Measurements from ENCODE around the gene GTF2H4. TPM values are rescaled to one million over a fixed set of nuclear protein-coding genes. Genes with fewer than 3 reads are reported as not detected.
A peak's percentile ranks its signal among the peaks of the same experiment; 100 is the strongest.

GTF2H4 gene
- total RNA-seq, 1 donor from 2014 or later: 65.3 TPM

DNA sequence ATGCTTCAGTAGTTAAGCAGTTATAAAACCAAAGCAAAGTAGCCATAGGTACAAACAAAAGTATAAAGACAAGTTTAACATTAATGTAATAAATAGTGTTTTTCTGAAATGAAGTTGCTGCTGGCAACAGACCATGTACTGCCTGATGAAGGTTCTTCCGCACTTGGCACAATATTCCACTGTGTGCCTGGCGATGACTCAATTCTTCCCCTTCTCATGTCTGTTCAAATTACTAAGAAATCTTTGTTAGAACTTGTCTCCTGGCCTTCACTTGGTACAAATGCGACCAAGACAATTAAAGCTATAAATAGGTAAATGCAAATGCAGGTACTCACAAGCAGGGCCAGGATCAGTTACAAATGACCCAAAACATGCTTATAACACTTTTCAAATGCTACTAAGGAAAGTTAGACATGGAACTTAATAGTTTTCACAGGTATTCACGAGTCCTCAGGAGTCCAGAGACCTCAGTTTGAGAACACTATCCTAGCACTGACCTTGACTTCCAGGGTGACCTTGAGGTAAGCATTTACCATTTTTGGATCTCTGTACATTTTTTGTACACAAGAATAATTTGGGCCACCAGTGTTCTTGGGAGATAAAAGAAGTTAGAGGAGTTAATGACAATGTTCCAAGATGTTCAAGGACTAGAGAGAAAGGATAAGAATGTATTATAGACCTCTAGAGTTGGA, 31.8 kb upstream of the GTF2H4 start:
- Mint-ChIP-seq H3K4me1 (ENCODE audit: low read depth) (peaks cover 43% of the 10 kb centered on the region), H3K36me3 (ENCODE audit: low read depth) (peaks cover 15% of the 10 kb centered on the region), H3K9me3 (peaks cover 19% of the 10 kb centered on the region), H3K27ac (peak overlapping the region; percentile 4), H3K27me3 (ENCODE audit: insufficient read depth) (no peaks in the 10 kb centered on the region), H3K4me3 (peak overlapping the region; percentile 21)
- intact Hi-C loops (cut with micrococcal nuclease): no loop called here
- no peak for DNase-seq (ENCODE audit: low spot score)

DNA sequence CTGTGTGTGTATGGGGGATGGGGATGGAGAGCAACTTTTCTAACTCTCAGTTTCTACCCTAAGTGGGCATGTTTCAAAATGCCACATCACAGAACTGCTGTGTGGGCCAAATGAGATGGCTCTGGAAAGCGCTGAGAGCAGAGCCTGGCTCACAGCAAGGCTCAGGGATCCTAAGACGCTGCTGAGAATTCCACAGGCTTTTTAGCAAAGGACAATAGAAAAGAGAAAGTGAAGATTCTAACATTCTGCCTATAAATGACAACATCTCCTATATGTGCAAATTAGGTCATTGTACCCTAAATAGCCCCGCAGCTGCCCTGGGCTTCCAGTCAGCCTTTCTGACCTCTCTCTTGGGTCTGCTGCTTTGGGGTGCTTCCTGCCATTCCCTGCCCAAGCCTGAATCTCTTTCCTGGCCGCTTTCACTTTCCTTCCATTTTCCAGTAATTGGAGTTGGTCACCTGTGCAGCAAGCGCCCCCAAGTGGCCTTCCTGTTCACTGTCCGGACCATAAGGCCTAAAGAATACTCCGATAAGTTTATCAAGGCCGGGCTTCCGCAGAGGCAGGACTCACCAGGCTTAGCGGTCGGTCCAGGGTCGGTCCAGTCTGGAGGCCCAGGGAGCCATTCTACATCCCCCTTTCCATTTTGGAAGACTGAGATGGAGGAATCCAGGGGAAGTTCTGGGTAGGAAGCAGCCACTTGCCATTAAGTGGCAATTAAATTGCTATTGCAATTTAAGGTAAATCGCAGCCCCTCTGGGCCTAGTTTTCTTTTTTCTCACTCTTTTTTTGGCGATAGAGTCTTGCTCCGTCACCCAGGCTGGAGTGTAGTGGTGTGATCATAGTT, 30.4 kb upstream of the GTF2H4 start:
- H3K27me3 Mint-ChIP-seq (ENCODE audit: insufficient read depth): peaks cover 3% of the 10 kb centered on the region
- peaks cover 43% of the 10 kb centered on the region for H3K4me1 Mint-ChIP-seq (ENCODE audit: low read depth)
- peak overlapping the region; percentile 75 for H3K27ac Mint-ChIP-seq
- intact Hi-C loops (cut with micrococcal nuclease): loop anchor here (1.0 kb wide), 7 partner anchors 49 to 202 kb away; partner anchors contain the start of gene IER3
- H3K9me3 Mint-ChIP-seq: peaks cover 8% of the 10 kb centered on the region
- H3K36me3 Mint-ChIP-seq (ENCODE audit: low read depth): peaks cover 8% of the 10 kb centered on the region
- H3K4me3 Mint-ChIP-seq: peak overlapping the region; percentile 43
- peak; percentile 60 for DNase-seq (ENCODE audit: low spot score)

DNA sequence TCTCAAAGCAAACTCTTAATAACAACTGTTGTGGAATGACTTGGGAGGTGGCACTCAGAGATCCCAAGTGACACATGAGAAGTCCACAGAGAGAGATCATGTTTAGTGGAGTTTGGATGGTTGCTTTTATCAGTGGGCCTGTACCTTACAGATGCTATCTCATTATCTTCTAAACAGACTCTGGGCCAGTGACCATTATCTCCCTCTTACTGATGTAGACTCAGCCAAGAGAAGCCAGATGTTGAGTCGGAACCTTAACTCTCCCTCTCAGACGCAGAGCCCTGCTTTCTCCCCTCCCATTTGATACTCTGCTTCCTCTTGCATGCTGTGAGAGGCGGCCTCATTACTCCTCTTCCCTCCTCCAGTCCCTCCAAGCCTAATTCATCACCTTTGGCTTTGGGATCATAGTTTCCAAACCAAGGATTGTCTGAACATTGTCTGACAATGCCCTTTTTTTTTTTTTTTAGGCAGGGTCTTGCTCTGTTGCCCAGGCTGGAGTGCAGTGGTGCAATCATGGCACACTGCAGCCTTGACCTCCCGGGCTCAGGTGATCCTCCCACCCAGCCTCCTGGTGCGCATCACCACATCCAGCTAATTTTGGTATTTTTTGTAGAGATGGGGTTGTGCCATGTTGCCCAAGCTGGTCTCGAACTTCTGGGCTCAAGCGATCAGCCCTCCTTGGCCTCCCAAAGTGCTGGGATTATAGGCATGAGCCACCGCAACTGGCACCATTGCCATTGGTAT, 28.2 kb upstream of the GTF2H4 start:
- Mint-ChIP-seq H3K9me3 (no peaks in the 10 kb centered on the region), H3K4me3 (no peak overlapping the region), H3K4me1 (ENCODE audit: low read depth) (peaks cover 54% of the 10 kb centered on the region), H3K27ac (peak overlapping the region; percentile 6), H3K27me3 (ENCODE audit: insufficient read depth) (peaks cover 3% of the 10 kb centered on the region), H3K36me3 (ENCODE audit: low read depth) (peaks cover 2% of the 10 kb centered on the region)
- intact Hi-C loops (cut with micrococcal nuclease): loop anchor here (5.0 kb wide), 1 partner anchor 263 kb away; the partner anchor contains the start of genes MRPS18B and PPP1R10
- no peak for DNase-seq (ENCODE audit: low spot score)

DNA sequence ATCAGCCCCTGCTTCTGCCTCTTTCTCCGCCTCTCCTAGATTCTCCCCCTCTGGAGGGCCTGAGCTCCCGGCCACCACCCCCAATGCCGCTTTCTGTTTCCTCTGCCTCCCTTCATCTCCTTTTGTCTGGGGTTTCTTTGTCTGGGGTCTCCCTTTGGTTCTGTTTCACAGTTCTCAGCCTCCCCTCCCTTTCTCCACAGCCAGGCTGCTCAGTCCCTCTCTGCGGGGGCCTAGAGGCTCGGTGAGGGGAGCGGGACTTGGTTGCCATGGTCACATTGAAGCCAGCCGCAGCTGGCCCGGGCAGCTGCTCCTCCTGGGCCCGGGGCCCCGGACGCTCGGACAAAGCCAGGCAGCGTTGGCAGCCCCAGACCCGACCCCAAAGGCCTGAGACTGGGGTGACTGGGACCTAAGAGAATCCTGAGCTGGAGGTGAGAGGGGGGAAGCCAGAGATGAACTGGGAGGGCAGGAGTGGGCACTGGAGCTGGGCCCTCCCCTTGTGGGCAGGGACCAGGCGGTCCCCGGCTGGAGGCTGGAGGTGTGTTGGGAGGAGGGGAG, 27.2 kb upstream of the GTF2H4 start:
- intact Hi-C loops (cut with micrococcal nuclease): loop anchor here (5.0 kb wide), 1 partner anchor 263 kb away; the partner anchor contains the start of genes MRPS18B and PPP1R10
- Mint-ChIP-seq H3K4me3 (no peak overlapping the region), H3K9me3 (no peaks in the 10 kb centered on the region), H3K27ac (no peak overlapping the region), H3K4me1 (ENCODE audit: low read depth) (peaks cover 55% of the 10 kb centered on the region), H3K27me3 (ENCODE audit: insufficient read depth) (peaks cover 3% of the 10 kb centered on the region), H3K36me3 (ENCODE audit: low read depth) (no peaks in the 10 kb centered on the region)
- no peak for DNase-seq (ENCODE audit: low spot score)

GRCh38 chr6:30881392-30882203, 26.4 kb upstream of the GTF2H4 start:
- Mint-ChIP-seq H3K9me3 (no peaks in the 10 kb centered on the region), H3K4me3 (no peak overlapping the region), H3K27me3 (ENCODE audit: insufficient read depth) (peaks cover 3% of the 10 kb centered on the region), H3K27ac (peak overlapping the region; percentile 21), H3K36me3 (ENCODE audit: low read depth) (no peaks in the 10 kb centered on the region), H3K4me1 (ENCODE audit: low read depth) (peaks cover 59% of the 10 kb centered on the region)
- no peak for DNase-seq (ENCODE audit: low spot score)
- intact Hi-C loops (cut with micrococcal nuclease): loop anchor here (5.0 kb wide), 1 partner anchor 264 kb away; the partner anchor contains the start of genes MRPS18B and PPP1R10

DNA sequence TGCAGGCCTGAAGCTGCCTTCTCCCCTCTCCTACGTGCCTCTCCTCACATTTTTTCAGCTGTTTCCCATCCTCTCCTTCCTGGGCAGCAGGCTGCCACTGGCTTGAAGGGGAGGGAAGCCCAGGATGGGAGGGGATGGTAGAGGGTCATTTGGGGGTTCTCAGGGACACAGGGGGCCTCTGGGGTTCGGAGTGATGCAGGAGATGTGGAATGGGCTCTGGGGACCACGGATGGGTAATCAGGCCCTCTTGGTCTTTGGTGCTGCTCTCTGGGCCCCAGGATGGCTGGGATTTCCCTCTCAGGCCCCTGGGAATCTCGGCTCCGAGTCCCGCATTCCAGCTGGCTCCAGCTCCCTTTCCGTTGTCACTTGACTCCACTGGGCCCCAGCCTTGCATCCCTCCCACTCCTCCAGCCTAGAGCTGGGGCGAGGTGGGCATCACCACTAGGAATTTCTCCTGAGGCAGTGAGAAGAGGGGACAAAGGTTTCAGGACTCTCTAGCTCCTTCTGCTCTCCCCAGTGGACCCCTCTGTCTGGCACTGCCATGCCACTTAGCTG, 25.7 kb upstream of the GTF2H4 start:
- H3K27me3 Mint-ChIP-seq (ENCODE audit: insufficient read depth): peaks cover 3% of the 10 kb centered on the region
- intact Hi-C loops (cut with micrococcal nuclease): loop anchor here (5.0 kb wide), 1 partner anchor 265 kb away; the partner anchor contains the start of genes MRPS18B and PPP1R10
- H3K4me1 Mint-ChIP-seq (ENCODE audit: low read depth): peaks cover 56% of the 10 kb centered on the region
- no peaks in the 10 kb centered on the region for H3K36me3 Mint-ChIP-seq (ENCODE audit: low read depth)
- H3K4me3 Mint-ChIP-seq: no peak overlapping the region
- H3K27ac Mint-ChIP-seq: no peak overlapping the region
- DNase-seq (ENCODE audit: low spot score): no peak
- H3K9me3 Mint-ChIP-seq: no peaks in the 10 kb centered on the region

- peak overlapping the region; percentile 42 for H3K27ac Mint-ChIP-seq
- H3K4me3 Mint-ChIP-seq: peak overlapping the region; percentile 76
- no peak for DNase-seq (ENCODE audit: low spot score)
- intact Hi-C loops (cut with micrococcal nuclease): loop anchor here (5.0 kb wide), 1 partner anchor 266 kb away; the partner anchor contains the start of genes MRPS18B and PPP1R10
- no peaks in the 10 kb centered on the region for H3K9me3 Mint-ChIP-seq
- H3K36me3 Mint-ChIP-seq (ENCODE audit: low read depth): no peaks in the 10 kb centered on the region
- H3K4me1 Mint-ChIP-seq (ENCODE audit: low read depth): peaks cover 50% of the 10 kb centered on the region
- H3K27me3 Mint-ChIP-seq (ENCODE audit: insufficient read depth): peaks cover 3% of the 10 kb centered on the region
Measured at GRCh38 chr6:30882759-30883684, 25.0 kb upstream of the GTF2H4 start.

GRCh38 chr6:30883685-30884520, 24.1 kb upstream of the GTF2H4 start, which contains the start of gene DDR1:
Gene DDR1, plus strand, starts transcription at chr6:30884519. Its CDS starts 4,211 bp downstream, at chr6:30888730.
- no peak for DNase-seq (ENCODE audit: low spot score)
- Mint-ChIP-seq H3K27me3 (ENCODE audit: insufficient read depth) (peaks cover 3% of the 10 kb centered on the region), H3K4me1 (ENCODE audit: low read depth) (peaks cover 45% of the 10 kb centered on the region), H3K36me3 (ENCODE audit: low read depth) (no peaks in the 10 kb centered on the region), H3K27ac (peak within 1 kb of the TSS; percentile 65), H3K9me3 (no peaks in the 10 kb centered on the region), H3K4me3 (peak within 1 kb of the TSS; percentile 77)
- intact Hi-C loops (cut with micrococcal nuclease): loop anchor here (1.0 to 5.0 kb wide), 2 partner anchors 203 to 267 kb away; partner anchors contain the start of genes MRPS18B and PPP1R10

DNA sequence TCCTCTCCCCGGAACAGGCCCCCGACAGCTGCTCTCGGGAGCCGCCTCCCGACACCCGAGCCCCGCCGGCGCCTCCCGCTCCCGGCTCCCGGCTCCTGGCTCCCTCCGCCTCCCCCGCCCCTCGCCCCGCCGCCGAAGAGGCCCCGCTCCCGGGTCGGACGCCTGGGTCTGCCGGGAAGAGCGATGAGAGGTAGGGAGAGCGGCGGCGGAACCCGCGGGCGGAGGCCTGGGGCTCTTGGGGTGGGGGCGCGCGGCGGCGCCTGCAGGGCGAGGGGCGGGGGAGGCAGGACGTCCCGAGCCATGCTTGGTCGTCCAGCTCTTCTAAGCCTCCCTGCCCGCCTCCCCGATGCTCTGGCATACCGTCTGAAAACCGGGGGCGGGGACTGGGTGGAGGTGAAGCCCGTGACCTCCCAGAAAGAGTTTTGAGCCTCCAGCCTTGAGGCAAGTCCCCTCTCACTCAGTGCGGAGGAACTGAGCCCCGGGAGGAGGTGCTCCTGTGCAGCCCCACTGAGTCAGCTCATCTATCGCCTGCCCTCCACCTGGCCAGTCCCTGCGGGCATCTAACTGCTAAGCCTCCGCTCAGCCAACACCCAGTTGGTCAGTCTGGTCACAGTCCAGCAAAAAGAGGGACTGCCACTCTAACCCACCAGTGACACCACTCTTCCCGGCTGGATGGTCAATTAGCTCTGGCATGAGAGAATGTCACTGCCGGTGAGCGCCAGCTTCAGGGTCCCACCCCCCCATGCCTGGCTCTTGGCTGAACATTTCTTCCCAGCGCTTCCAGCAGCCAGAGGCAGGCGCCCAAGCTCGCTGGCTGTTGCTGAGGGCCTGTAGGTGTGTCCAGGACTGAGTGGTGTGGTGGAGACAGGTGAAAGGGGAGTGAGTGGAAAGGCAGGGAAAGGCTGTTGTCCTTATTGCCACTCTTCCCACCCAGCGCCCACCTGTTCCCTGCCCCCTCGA, 23.2 kb upstream of the GTF2H4 start:
- peaks cover 3% of the 10 kb centered on the region for H3K27me3 Mint-ChIP-seq (ENCODE audit: insufficient read depth)
- DNase-seq (ENCODE audit: low spot score): peak; percentile 25

More for the DNA sequence above, 23.2 kb upstream of the GTF2H4 start:
- Mint-ChIP-seq H3K4me1 (ENCODE audit: low read depth) (peaks cover 41% of the 10 kb centered on the region), H3K36me3 (ENCODE audit: low read depth) (no peaks in the 10 kb centered on the region), H3K27ac (peak overlapping the region; percentile 65), H3K9me3 (no peaks in the 10 kb centered on the region), H3K4me3 (peak overlapping the region; percentile 77)
- intact Hi-C loops (cut with micrococcal nuclease): loop anchor here (1.0 to 5.0 kb wide), 3 partner anchors 24 to 268 kb away; partner anchors contain the start of genes GTF2H4, MRPS18B and PPP1R10

All from activated T-helper 1 cell treated with anti-CD3 and anti-CD28 coated beads, Interleukin-12 subunit alpha, Interleukin-12 subunit beta, Interleukin-2, Interleukin-4 antibody, amounts not matched to agents 30 ng/mL and 10 ng/mL and 1 ng/mL, durations not matched to agents 14 hours and 24 hours and 36 hours (primary cell).